GM12878 (cell line): ENCODE measurements around the gene OFD1. TPM values are rescaled to one million over a fixed set of nuclear protein-coding genes. Genes with fewer than 3 reads are reported as not detected.

ENCODE experiments used
- ATAC-seq: fragments of 200-7000 bp; cut with Tn5 transposase; 3 replicates; pipeline ENCODE4 v1.9.1; 2020; ENCODE audit warnings: mild to moderate bottlenecking, moderate library complexity
- BruUV-seq: library from RNA; stranded (reverse); fragments of 400-500 nt; replicated peaks from 2 replicates; lab custom pipeline; 2021; lab: Mats Ljungman, UMichigan
- CTCF ChIA-PET: fragments of 300-600 bp; sonication (Branson Sonifier 250); formaldehyde crosslinking; extraction: SDS; loops from one replicate; lab custom pipeline; 2021; ENCODE audit warnings: inconsistent platforms; lab: Yijun Ruan, JAX
- POLR2A ChIA-PET: fragments of 350-600 bp; formaldehyde crosslinking; extraction: SDS; loops from one replicate; lab custom pipeline; 2021; ENCODE audit warnings: inconsistent platforms; lab: Charles Lee
- RAD21 ChIA-PET: fragments of 300-600 bp; sonication (Branson Sonifier 250); formaldehyde crosslinking; loops from one replicate; lab custom pipeline; 2023; ENCODE audit warnings: antibody characterized with exemption; ENCODE audit not compliant: unreplicated experiment; lab: Charles Lee
- SMC1A ChIA-PET: fragments of 300-600 bp; sonication (Branson Sonifier 250); formaldehyde crosslinking; loops from one replicate; lab custom pipeline; 2023; ENCODE audit not compliant: unreplicated experiment, uncharacterized antibody; lab: Charles Lee
- DNase-seq: peaks from one replicate; pipeline ENCODE4 v3.0.0-alpha.2; 2011; ENCODE audit warnings: low read depth, low spot score
- FAIRE-seq: peaks from 3 replicates; lab custom pipeline; 2011; peaks lifted over from hg19 to GRCh38; lab: Jason Lieb, UNC
- H2AFZ ChIP-seq: 2 replicates; pipeline ENCODE4 v1.6.0; 2011; ENCODE audit warnings: low read depth, low read length, control low read depth; ENCODE audit not compliant: control insufficient read depth
- H3K27ac ChIP-seq: 2 replicates; pipeline ENCODE4 v1.5.1; 2011; ENCODE audit warnings: control low read depth; ENCODE audit not compliant: control insufficient read depth, insufficient read depth
- H3K27me3 ChIP-seq, 2 experiments: replicated peaks in 1 of 2; 2 replicates each; pipeline versions ENCODE4 v1.6.0 to v1.6.1; 2011; ENCODE audit warnings: low read length in 1 of 2; ENCODE audit not compliant: control insufficient read depth in 2 of 2, insufficient read depth in 2 of 2
- H3K36me3 ChIP-seq, 2 experiments: 2 replicates each; pipeline ENCODE4 v1.5.1; 2011; ENCODE audit warnings: low read length in 1 of 2; ENCODE audit not compliant: control insufficient read depth in 2 of 2, insufficient read depth in 2 of 2
- H3K4me1 ChIP-seq: 2 replicates; pipeline ENCODE4 v1.6.1; 2011; ENCODE audit warnings: mild to moderate bottlenecking, low read length, moderate library complexity, mixed read lengths; ENCODE audit not compliant: control insufficient read depth, insufficient read depth
- H3K4me2 ChIP-seq: 2 replicates; pipeline ENCODE4 v1.6.0; 2011; ENCODE audit warnings: control low read depth; ENCODE audit not compliant: control insufficient read depth, insufficient read depth
- H3K4me3 ChIP-seq: fragments of 200-600 bp; sonication (generic); 2 replicates; pipeline ENCODE4 v1.5.1; 2016
- H3K79me2 ChIP-seq: 2 replicates; pipeline ENCODE4 v1.6.0; 2011; ENCODE audit warnings: low read length; ENCODE audit not compliant: control insufficient read depth, insufficient read depth
- H3K9ac ChIP-seq: 2 replicates; pipeline ENCODE4 v1.8.0; 2011; ENCODE audit warnings: low read length, control low read depth, mixed read lengths; ENCODE audit not compliant: control insufficient read depth, insufficient read depth
- H3K9me3 ChIP-seq: replicated peaks from 3 replicates; pipeline ENCODE4 v1.5.1; 2011; ENCODE audit warnings: mild to moderate bottlenecking, low read length; ENCODE audit not compliant: control insufficient read depth, insufficient read depth
- H4K20me1 ChIP-seq: 2 replicates; pipeline ENCODE4 v1.6.0; 2011; ENCODE audit not compliant: control insufficient read depth, insufficient read depth
- BCL11A ChIP-seq: IDR thresholded peaks from 2 replicates; pipeline ENCODE4 v1.6.1; 2011; ENCODE audit warnings: low read depth, low read length
- IKZF1 ChIP-seq: fragments of 450-650 bp; conservative IDR thresholded peaks from 2 replicates; pipeline ENCODE4 v1.6.1; 2017; ENCODE audit warnings: antibody characterized with exemption, mild to moderate bottlenecking
- WGBS: methylation state at CpG from one replicate; pipeline ENCODE4 v1.1.6; 2016; ENCODE audit warnings: low lambda C conversion rate; ENCODE audit not compliant: insufficient replicate concordance, insufficient coverage; ENCODE audit errors: missing lambda C conversion rate; 5-methylcytosine and 5-hydroxymethylcytosine counted together
- in situ Hi-C: fragments of 300-500 bp; cut with MboI; formaldehyde crosslinking; loops from 9 replicates; pipeline ENCODE4 v1.14.3; 2018; ENCODE audit warnings: mixed read lengths
- intact Hi-C: fragments of 100-400 bp; cut with micrococcal nuclease; formaldehyde crosslinking; loops from one replicate; pipeline ENCODE4 v1.14.2; 2022; ENCODE audit not compliant: unreplicated experiment
- polyA plus RNA-seq, 11 experiments: library from polyadenylated mRNA; depleted of rRNA in 4 of 11; unstranded in 6 of 11; stranded (reverse) in 5 of 11; fragments of >200 nt; fragmentation: Nextera tagmentation in 4 of 11; fragmentation: Illumina TruSeq in 1 of 11; extraction: Ambion mirVana in 4 of 11; extraction: Trizol in 1 of 11; gene quantifications; 1 replicate in 1 of 11; 2 replicates in 10 of 11; pipeline versions ENCODE4 v1.2.1 to v1.2.3, GENCODE V29; 2011 to 2016; ENCODE audit warnings: inconsistent platforms in 2 of 11, missing spikeins in 2 of 11, low read depth in 1 of 11
- total RNA-seq, 4 experiments: library from RNA; depleted of rRNA in 3 of 4; stranded (reverse); fragments of >200 nt in 3 of 4; fragmentation: Illumina TruSeq in 1 of 4; extraction: Trizol in 1 of 4; gene quantifications; 2 replicates each; pipeline versions ENCODE4 v1.2.1 to v1.2.3, GENCODE V29; 2013 to 2021
- TF ChIP-seq, protein P1 (sequence below): IDR thresholded peaks from 2 replicates; pipeline ENCODE4 v1.6.1; 2012; ENCODE audit warnings: low read length, inconsistent platforms
- TF ChIP-seq, protein P2 (sequence below): IDR thresholded peaks from 2 replicates; pipeline ENCODE4 v1.6.1; 2012; ENCODE audit warnings: low read depth, low read length, improper control_type of control experiment
- TF ChIP-seq, protein P3 (sequence below): fragments of 450-650 bp; formaldehyde crosslinking; IDR thresholded peaks from 2 replicates; pipeline ENCODE4 v1.4.0; 2022; ENCODE audit warnings: mild to moderate bottlenecking, moderate library complexity

The OFD1 gene
- total and polyA plus RNA-seq, 10 of the 15 experiments (the other 5 are each of a cell fraction or from before 2014, with no cell fraction given) = 22.4 to 77.2 (median 34.1) TPM

DNA sequence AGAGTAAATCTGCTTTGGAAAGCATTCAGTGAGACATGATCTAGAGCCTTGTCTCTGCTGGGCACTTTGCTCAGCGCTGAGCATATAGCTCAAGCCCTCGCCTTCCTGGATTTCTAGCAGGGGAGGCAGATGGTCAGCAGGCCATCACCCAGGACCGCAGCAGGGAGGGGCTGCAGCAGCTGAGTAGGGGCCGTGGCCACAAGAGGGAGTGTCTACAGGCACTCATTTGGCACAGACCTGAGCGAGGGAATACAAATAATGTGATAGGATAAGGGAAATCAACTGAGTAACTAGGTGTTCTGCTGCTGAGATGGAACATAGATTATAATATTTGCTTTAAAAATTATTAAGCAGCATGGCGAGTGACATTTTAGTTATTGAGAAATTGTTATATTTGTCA lies 30.2 kb downstream of the OFD1 start:
- FAIRE-seq (no peak), ATAC-seq (no peak), DNase-seq (no peak)
- ChIA-PET CTCF (interaction anchor here (1.2 to 9.0 kb wide), 2 partner anchors 15 to 27 kb away, joined by 3 to 95 read pairs; no protein-coding TSS in a partner anchor), POLR2A (no interaction called here), RAD21 (no interaction called here), SMC1A (interaction anchor here (0.6 to 1.8 kb wide), 6 partner anchors 10 to 106 kb away, joined by 3 to 5 read pairs (median 4); no protein-coding TSS in a partner anchor)
- intact Hi-C loops = no loop called here
- no peak overlapping the region for H3K4me2 ChIP-seq
- no peak overlapping the region for H3K4me3 ChIP-seq
- H3K9ac ChIP-seq = no peak overlapping the region
- no peaks in the 10 kb centered on the region for H3K79me2 ChIP-seq
- no TSS peak for BruUV-seq
- WGBS = 86% methylated on average over 6 of the region's 6 CpGs
- H3K27me3 ChIP-seq = no peaks in the 10 kb centered on the region
- H4K20me1 ChIP-seq = no peaks in the 10 kb centered on the region
- in situ Hi-C loops = no loop called here
- H3K36me3 ChIP-seq = peaks cover 0 to 13% of the 10 kb centered on the region in 2 experiments; a peak in 3 of 4 replicates
- no peaks in the 10 kb centered on the region for H3K9me3 ChIP-seq
- TF ChIP-seq IKZF1 = no peak
- TF ChIP-seq, protein P1, sequence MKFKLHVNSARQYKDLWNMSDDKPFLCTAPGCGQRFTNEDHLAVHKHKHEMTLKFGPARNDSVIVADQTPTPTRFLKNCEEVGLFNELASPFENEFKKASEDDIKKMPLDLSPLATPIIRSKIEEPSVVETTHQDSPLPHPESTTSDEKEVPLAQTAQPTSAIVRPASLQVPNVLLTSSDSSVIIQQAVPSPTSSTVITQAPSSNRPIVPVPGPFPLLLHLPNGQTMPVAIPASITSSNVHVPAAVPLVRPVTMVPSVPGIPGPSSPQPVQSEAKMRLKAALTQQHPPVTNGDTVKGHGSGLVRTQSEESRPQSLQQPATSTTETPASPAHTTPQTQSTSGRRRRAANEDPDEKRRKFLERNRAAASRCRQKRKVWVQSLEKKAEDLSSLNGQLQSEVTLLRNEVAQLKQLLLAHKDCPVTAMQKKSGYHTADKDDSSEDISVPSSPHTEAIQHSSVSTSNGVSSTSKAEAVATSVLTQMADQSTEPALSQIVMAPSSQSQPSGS = no peak
- H3K4me1 ChIP-seq = peaks cover 14% of the 10 kb centered on the region
- no peak overlapping the region for H2AFZ ChIP-seq
- no peak overlapping the region for H3K27ac ChIP-seq

DNA sequence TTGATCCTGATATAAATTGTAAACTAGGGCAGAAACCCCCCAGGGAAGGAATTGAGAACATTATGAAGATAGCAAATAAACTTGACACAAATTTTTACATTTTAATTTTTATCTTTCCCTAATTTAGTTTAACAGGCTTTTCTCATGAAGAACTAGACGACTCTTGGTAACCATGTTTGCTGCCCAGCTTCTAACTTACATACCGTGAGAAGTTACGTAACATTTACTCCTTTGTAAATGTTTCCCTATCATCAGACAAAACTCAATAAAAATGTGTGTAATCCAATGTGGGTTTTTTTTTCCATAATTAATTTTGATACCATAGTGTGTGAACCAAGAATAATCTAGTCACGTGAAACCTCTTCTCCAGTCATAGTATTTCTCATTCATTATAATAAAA lies 34.4 kb downstream of the OFD1 start:
- Histone ChIP-seq H3K36me3 (peaks cover 6 to 8% of the 10 kb centered on the region in 2 experiments; a peak in 3 of 4 replicates), H4K20me1 (no peaks in the 10 kb centered on the region), H3K9ac (no peak overlapping the region), H3K79me2 (no peaks in the 10 kb centered on the region), H3K4me2 (no peak overlapping the region), H3K27ac (no peak overlapping the region), H3K4me1 (no peaks in the 10 kb centered on the region), H3K9me3 (no peaks in the 10 kb centered on the region), H3K27me3 (no peaks in the 10 kb centered on the region), H2AFZ (no peak overlapping the region), H3K4me3 (no peak overlapping the region)
- RAD21 ChIA-PET = interaction anchor here (0.8 kb wide), 1 partner anchor 1477 kb away, joined by 3 read pairs; no protein-coding TSS in a partner anchor
- FAIRE-seq (no peak), DNase-seq (no peak), ATAC-seq (no peak)
- SMC1A ChIA-PET = interaction anchor here (0.6 to 0.9 kb wide), 2 partner anchors 79 to 259 kb away, joined by 3 to 4 read pairs; no protein-coding TSS in a partner anchor
- 93% methylated on average over 4 of the region's 4 CpGs for WGBS
- in situ Hi-C loops = no loop called here
- CTCF ChIA-PET = interaction anchor here (0.6 kb wide), 1 partner anchor 1727 kb away, joined by 3 read pairs; no protein-coding TSS in a partner anchor
- no TSS peak for BruUV-seq
- intact Hi-C loops = no loop called here
- TF ChIP-seq BCL11A = no peak
- TF ChIP-seq, protein P2, sequence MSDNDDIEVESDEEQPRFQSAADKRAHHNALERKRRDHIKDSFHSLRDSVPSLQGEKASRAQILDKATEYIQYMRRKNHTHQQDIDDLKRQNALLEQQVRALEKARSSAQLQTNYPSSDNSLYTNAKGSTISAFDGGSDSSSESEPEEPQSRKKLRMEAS = no peak
- TF ChIP-seq, protein P3, sequence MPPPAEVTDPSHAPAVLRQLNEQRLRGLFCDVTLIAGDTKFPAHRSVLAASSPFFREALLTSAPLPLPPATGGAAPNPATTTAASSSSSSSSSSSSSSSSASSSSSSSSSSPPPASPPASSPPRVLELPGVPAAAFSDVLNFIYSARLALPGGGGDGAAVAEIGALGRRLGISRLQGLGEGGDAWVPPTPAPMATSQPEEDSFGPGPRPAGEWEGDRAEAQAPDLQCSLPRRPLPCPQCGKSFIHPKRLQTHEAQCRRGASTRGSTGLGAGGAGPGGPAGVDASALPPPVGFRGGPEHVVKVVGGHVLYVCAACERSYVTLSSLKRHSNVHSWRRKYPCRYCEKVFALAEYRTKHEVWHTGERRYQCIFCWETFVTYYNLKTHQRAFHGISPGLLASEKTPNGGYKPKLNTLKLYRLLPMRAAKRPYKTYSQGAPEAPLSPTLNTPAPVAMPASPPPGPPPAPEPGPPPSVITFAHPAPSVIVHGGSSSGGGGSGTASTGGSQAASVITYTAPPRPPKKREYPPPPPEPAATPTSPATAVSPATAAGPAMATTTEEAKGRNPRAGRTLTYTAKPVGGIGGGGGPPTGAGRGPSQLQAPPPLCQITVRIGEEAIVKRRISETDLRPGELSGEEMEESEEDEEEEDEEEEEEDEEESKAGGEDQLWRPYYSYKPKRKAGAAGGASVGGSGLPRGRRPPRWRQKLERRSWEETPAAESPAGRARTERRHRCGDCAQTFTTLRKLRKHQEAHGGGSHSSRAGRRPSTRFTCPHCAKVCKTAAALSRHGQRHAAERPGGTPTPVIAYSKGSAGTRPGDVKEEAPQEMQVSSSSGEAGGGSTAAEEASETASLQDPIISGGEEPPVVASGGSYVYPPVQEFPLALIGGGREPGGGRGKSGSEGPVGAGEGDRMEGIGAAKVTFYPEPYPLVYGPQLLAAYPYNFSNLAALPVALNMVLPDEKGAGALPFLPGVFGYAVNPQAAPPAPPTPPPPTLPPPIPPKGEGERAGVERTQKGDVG = no peak
- POLR2A ChIA-PET = interaction anchor here (0.8 kb wide), 1 partner anchor 11 kb away, joined by 3 read pairs; no protein-coding TSS in a partner anchor
